ENCODE data around the gene SLC6A13. TPM values are rescaled to one million over a fixed set of nuclear protein-coding genes. Genes with fewer than 3 reads are reported as not detected.

SLC6A13 gene
- total and polyA plus RNA-seq, 2 of the 13 experiments (the other 11 are each of a cell fraction or from before 2014, with no cell fraction given): 0.05 to 0.15 TPM

DNA sequence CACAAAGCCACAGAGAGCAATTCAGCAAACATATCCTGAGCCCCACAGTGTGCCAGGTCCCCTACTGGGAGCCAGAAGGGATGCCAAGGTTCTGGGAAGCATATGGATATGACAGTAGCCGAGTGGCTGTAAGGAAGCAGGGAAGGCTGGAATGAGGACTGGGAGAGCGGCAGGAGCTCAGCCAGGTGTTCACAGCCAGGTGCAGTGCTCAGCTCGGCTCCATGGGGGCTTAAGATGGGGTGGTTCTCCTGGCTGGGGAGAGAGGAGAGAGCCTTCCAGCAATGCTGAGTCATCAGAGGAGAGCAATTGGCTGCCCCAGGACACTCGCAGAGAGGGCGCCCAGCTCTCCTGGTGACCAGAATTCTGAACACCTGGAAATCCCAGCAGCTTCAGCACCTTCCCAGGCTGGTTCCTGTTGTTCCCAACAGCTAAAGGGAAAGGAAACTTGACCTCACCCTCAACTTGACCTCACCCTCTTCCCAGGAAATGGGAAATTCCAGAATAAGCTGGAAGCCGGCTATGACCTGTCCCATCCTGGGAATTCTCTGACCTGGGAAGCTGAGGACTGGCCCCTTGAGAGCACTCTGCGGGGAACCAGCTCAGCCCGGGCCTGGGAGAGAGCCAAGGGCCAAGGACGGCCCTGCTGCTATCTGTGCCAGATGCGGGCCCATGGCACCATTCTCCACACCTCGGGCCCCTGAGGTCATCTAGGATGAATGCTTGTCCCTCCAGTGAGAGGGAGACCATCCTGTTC lies 83.3 kb downstream of the SLC6A13 start (continued):
- TF ChIP-seq GATAD1 (CRISPR knock-in tag; IDR thresholded peaks at IDR 0.05) (no peak), KAT7 (CRISPR knock-in tag; IDR thresholded peaks at IDR 0.05; ENCODE audit: borderline replicate concordance) (no peak)

GRCh38 chr12:178829-179109 lies 83.9 kb downstream of the SLC6A13 start:
- FAIRE-seq (no peak), DNase-seq (ENCODE audit: low spot score) (no peak), ATAC-seq (no peak)
- no peaks in the 10 kb centered on the region for H3K79me2 ChIP-seq (ENCODE audit: insufficient read depth, low read length)
- ChIA-PET POLR2A (no interaction called here), CTCF (ENCODE audit: low intra/inter-chr PET ratio, low total read pairs) (no interaction called here)
- no peaks in the 10 kb centered on the region for H3K9me3 ChIP-seq (ENCODE audit: low read length)
- no peak for TF ChIP-seq GABPB1 (CRISPR knock-in tag; IDR thresholded peaks at IDR 0.05)
- no peak for TF ChIP-seq PHB2 (IDR thresholded peaks at IDR 0.05; ENCODE audit: partially characterized antibody)
- TF ChIP-seq HES4 (CRISPR knock-in tag; IDR thresholded peaks at IDR 0.05; ENCODE audit: borderline replicate concordance): no peak
- no peak for TF ChIP-seq SMC3 (IDR thresholded peaks at IDR 0.05; ENCODE audit: low read length)
- TF ChIP-seq KLF15 (CRISPR knock-in tag; IDR thresholded peaks at IDR 0.05; ENCODE audit: borderline replicate concordance): no peak
- TF ChIP-seq GATA4 (IDR thresholded peaks at IDR 0.05; ENCODE audit: borderline replicate concordance, low read depth): no peak
- TF ChIP-seq, protein P1, sequence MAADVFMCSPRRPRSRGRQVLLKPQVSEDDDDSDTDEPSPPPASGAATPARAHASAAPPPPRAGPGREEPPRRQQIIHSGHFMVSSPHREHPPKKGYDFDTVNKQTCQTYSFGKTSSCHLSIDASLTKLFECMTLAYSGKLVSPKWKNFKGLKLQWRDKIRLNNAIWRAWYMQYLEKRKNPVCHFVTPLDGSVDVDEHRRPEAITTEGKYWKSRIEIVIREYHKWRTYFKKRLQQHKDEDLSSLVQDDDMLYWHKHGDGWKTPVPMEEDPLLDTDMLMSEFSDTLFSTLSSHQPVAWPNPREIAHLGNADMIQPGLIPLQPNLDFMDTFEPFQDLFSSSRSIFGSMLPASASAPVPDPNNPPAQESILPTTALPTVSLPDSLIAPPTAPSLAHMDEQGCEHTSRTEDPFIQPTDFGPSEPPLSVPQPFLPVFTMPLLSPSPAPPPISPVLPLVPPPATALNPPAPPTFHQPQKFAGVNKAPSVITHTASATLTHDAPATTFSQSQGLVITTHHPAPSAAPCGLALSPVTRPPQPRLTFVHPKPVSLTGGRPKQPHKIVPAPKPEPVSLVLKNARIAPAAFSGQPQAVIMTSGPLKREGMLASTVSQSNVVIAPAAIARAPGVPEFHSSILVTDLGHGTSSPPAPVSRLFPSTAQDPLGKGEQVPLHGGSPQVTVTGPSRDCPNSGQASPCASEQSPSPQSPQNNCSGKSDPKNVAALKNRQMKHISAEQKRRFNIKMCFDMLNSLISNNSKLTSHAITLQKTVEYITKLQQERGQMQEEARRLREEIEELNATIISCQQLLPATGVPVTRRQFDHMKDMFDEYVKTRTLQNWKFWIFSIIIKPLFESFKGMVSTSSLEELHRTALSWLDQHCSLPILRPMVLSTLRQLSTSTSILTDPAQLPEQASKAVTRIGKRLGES (CRISPR knock-in tag; IDR thresholded peaks at IDR 0.05; ENCODE audit: borderline replicate concordance): no peak
- no peak for TF ChIP-seq ZSCAN25 (CRISPR knock-in tag; IDR thresholded peaks at IDR 0.05)
- no peak for TF ChIP-seq ZNF230 (CRISPR knock-in tag; IDR thresholded peaks at IDR 0.05)
- TF ChIP-seq ZNF33B (CRISPR knock-in tag; IDR thresholded peaks at IDR 0.05): no peak
- no peak overlapping the region for H2AFZ ChIP-seq (ENCODE audit: low read length)
- WGBS (ENCODE audit: low lambda C conversion rate): 10% methylated on average over 2 of the region's 3 CpGs
- no peak overlapping the region for H3K4me2 ChIP-seq (ENCODE audit: low read depth, low read length)
- no peak overlapping the region for H3K27ac ChIP-seq (ENCODE audit: extremely low read length, insufficient read depth, low read length)
- H3K9ac ChIP-seq (ENCODE audit: insufficient read depth, low read depth, low read length): no peak overlapping the region
- no peaks in the 10 kb centered on the region for H3K36me3 ChIP-seq (replicated peaks in 1 of 2; ENCODE audit: control insufficient read depth in 1 of 2, insufficient read depth in 2 of 2, low read length in 2 of 2)
- H4K20me1 ChIP-seq (ENCODE audit: insufficient read depth, low read length): no peaks in the 10 kb centered on the region
- no peak overlapping the region for H3K4me3 ChIP-seq (replicated peaks in 1 of 3; ENCODE audit: insufficient read depth in 1 of 3, low read depth in 2 of 3, low read length in 3 of 3)
- in situ Hi-C loops (cut with HindIII; ENCODE audit: extremely low pct_ligation_motif_present, low pct_unique_long_range_greater_than_20kb): no loop called here
- intact Hi-C loops (cut with micrococcal nuclease; ENCODE audit: unreplicated experiment): loop anchor here (5.0 kb wide), 1 partner anchor 34 kb away; the partner anchor contains the start of gene SLC6A12
- H3K27me3 ChIP-seq (ENCODE audit: control insufficient read depth in 1 of 2, insufficient read depth in 2 of 2, low read length in 2 of 2): peaks cover 9 to 42% of the 10 kb centered on the region in 2 experiments; a peak in 4 of 5 replicates
- H3K4me1 ChIP-seq (ENCODE audit: insufficient read depth, low read length): peaks cover 51% of the 10 kb centered on the region
- BruUV-seq (replicated peaks): no TSS peak
